ENCODE results near the gene MEGF6. TPM values are rescaled to one million over a fixed set of nuclear protein-coding genes. Genes with fewer than 3 reads are reported as not detected.

Gene MEGF6
- total RNA-seq, 4 donors from 2014 or later: 10.0 to 24.7 (median 17.1) TPM

DNA sequence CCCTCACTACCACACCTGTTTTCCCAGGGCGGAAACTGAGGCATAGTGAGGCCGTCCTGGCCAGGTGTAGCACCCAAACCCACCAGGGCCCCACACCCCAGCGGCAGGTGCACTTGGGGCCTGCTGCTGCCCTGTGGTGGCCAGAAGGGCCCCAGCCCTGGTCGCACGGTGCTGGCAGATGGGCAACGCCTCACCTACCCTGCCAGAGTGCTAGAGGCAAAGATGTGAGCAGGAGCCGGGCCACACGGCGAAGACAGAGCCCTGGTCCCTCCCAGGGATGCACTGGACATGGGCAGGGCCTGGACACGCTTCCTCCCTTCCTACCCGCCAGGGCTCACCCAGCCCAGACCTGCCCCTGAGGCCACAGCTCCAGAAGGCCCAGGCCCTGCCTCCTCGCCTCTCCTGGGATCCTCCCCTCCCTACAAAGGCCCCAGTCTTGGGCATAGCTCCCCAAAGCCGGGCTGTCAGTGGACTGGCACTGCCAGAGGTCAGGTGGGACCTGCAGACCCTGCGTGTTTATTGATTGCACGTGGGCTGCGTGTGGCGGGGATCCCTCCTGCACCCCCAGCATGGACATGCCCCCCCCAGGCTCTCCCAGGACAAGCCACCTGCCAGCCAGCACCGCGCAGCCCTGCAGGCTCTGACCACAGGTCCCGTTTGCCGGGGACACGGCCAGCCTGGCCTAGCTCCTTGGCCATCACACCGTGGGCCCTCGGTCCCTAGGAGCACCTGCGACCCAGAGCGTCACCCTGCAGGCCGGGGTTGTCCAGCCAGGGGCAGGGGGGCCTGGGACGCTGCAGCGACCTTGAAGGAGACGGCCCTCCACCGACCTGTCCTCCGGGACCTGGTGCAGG, 44.1 kb downstream of the MEGF6 start:
- TF ChIP-seq, protein P1, sequence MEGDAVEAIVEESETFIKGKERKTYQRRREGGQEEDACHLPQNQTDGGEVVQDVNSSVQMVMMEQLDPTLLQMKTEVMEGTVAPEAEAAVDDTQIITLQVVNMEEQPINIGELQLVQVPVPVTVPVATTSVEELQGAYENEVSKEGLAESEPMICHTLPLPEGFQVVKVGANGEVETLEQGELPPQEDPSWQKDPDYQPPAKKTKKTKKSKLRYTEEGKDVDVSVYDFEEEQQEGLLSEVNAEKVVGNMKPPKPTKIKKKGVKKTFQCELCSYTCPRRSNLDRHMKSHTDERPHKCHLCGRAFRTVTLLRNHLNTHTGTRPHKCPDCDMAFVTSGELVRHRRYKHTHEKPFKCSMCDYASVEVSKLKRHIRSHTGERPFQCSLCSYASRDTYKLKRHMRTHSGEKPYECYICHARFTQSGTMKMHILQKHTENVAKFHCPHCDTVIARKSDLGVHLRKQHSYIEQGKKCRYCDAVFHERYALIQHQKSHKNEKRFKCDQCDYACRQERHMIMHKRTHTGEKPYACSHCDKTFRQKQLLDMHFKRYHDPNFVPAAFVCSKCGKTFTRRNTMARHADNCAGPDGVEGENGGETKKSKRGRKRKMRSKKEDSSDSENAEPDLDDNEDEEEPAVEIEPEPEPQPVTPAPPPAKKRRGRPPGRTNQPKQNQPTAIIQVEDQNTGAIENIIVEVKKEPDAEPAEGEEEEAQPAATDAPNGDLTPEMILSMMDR (IDR thresholded peaks at IDR 0.05; ENCODE audit: low read depth): no peak

DNA sequence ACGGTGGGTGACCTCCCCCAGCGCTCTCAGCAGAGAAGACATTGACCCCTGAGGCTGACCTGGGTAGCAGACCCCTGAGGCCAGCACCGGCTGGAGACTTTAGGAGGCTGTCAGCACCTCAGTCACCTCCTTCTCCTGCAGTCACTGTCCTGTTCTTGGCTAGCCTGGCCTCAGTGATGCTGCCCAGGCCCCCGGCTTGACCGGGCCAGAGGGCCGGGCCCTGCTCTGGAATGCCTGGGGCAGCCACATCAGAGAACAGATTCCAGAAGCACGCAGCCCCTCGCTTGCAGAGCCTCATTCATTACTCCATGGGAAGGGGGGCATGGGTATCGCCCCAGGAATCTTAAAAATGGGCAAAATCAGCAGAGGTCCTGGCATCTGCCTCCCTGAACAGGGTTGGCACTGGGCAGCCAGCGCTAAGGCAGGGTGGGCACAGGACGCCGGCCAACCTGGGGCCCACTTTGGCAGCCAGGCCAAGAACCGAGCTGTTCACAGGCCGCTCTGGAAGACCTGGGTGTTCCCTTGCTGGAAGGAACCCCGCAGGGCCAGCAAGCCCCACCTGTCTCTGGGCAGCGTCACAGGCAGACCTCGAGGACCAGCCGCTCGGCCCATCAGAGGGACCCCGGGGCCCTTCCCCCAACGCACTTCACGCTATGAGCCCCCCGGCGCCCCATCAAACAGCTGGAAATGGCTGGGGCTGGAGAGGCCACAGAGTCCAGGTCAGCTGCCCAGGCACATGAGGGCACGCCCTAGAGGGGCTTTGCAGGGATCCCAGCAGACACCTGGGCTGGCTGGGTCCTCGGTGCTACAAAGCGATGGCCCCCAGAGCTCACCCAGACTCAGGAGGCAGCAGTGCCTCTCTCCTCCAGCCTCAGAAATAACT, 45.1 kb downstream of the MEGF6 start:
- TF ChIP-seq, protein P1 (IDR thresholded peaks at IDR 0.05; ENCODE audit: low read depth): no peak

DNA sequence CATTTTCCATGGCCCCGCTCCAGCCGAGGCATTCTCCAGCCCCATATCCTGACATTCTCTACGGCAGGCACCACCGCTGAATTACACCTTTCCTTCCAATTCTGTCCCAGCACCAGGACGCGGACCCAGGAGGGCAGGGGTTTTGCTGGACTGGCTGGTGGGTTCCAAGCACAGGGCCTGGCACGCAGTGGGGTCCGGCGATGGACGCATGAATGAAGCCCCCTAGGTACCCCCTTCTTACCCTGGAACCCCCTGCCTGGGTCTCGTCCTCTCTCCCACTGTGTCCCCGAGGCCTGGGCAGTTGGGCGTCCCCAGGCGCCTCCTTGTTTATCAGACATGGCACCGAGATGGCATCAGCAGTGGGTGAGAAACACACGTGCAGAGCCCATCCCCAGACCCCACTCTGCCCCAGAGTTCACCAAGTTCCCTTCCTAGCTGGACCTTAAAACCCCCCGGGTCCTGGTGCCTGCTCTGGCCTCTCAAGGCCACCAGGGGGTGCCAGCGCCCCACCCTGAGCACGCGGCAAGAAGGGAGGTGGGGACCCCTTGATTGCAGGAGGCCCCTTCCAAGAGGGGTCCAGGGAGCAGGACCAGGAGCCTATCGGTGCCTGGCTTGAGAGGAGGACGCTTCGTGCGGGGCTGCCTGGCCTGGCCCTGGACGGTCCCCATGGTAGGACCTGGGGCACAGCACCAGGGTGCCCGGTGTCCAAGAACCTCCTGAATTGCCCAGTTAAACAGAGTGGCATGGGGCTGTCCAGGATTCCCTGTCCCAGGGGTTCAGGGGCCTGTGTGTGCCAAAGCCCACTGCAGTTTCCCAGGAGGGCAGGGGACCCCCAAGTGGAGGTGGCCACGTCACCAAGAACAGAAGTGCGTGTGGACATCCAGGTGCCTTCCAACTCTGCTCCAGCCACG, 46.1 kb downstream of the MEGF6 start:
- TF ChIP-seq, protein P1 (IDR thresholded peaks at IDR 0.05; ENCODE audit: low read depth): no peak

DNA sequence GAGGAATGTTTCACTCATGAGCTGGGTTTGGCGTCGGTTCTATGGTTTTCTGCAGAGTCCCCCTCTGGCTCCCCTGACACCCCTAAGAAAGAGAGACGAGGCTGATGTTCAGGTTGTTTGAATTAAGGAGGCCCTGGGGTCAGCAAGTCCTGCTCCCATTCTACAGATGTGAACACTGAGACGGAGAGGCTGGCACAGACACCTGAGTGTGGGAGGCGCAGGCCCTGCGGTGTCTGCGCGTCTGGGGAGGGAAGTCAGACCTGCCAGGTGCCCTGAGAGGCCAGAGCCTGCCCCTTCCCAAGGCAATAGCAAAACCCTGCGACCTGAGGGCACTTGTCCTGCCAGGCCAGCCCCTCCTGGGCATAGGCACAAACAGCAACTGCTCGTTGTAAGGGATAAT, 47.7 kb downstream of the MEGF6 start:
- TF ChIP-seq, protein P1 (IDR thresholded peaks at IDR 0.05; ENCODE audit: low read depth): no peak

DNA sequence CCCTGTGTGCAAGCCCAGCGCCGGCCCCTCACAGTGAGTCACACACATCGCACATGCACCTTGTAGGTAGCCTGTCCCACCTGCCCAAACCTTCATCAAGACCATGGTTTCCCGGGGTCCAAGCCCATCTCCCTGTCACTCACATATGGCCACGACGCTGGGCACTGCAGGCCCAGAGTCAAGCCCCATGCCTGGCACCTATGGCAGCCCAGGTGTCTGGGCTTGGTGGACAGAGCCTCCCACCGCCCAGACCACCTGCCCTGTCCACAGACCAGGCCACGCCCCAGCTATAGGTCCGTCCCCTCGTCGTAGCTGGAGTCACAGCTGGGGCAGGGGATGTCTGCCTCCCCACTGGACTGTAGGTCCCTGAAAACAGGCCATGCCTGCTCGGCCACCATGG, 48.2 kb downstream of the MEGF6 start:
- TF ChIP-seq, protein P1 (IDR thresholded peaks at IDR 0.05; ENCODE audit: low read depth): no peak

DNA sequence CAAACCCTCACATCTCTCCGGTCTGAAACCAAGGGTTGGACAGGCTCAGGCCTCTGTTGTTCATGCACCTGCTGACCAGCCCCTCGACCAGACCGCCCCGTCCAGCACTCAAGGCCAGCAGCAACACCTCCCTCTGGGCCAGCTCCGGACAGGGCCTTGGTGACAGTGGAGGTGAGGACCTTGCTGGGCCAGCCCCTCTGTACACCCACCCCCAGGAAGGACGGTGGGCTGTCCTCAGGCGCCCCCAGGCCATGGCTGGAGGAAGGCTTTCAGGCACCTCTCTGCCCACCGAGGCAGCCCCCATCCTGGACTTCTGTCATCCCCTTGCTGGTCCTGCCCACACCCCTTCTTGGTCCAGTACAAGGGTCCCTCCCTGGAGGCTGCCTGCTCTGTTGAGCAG, 48.6 kb downstream of the MEGF6 start:
- TF ChIP-seq, protein P1 (IDR thresholded peaks at IDR 0.05; ENCODE audit: low read depth): no peak

All from subcutaneous adipose tissue (tissue), 4 donors.